Activated CD8-positive, alpha-beta memory T cell treated with anti-CD3 and anti-CD28 coated beads, Interleukin-2, amount 50 U/mL, for 1 hour (primary cell): ENCODE data around the gene CAP1.
"Not testable (repeated sequence)": the region's sequence is repeated elsewhere in the genome, so short reads cannot be mapped to it uniquely, and the experiment has no call there.

ENCODE experiments used
- DNase-seq: peaks from one replicate; pipeline ENCODE4 v3.0.0-alpha.2; 2020; ENCODE audit errors: extremely low read depth

CAP1 gene, protein sequence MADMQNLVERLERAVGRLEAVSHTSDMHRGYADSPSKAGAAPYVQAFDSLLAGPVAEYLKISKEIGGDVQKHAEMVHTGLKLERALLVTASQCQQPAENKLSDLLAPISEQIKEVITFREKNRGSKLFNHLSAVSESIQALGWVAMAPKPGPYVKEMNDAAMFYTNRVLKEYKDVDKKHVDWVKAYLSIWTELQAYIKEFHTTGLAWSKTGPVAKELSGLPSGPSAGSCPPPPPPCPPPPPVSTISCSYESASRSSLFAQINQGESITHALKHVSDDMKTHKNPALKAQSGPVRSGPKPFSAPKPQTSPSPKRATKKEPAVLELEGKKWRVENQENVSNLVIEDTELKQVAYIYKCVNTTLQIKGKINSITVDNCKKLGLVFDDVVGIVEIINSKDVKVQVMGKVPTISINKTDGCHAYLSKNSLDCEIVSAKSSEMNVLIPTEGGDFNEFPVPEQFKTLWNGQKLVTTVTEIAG

DNA sequence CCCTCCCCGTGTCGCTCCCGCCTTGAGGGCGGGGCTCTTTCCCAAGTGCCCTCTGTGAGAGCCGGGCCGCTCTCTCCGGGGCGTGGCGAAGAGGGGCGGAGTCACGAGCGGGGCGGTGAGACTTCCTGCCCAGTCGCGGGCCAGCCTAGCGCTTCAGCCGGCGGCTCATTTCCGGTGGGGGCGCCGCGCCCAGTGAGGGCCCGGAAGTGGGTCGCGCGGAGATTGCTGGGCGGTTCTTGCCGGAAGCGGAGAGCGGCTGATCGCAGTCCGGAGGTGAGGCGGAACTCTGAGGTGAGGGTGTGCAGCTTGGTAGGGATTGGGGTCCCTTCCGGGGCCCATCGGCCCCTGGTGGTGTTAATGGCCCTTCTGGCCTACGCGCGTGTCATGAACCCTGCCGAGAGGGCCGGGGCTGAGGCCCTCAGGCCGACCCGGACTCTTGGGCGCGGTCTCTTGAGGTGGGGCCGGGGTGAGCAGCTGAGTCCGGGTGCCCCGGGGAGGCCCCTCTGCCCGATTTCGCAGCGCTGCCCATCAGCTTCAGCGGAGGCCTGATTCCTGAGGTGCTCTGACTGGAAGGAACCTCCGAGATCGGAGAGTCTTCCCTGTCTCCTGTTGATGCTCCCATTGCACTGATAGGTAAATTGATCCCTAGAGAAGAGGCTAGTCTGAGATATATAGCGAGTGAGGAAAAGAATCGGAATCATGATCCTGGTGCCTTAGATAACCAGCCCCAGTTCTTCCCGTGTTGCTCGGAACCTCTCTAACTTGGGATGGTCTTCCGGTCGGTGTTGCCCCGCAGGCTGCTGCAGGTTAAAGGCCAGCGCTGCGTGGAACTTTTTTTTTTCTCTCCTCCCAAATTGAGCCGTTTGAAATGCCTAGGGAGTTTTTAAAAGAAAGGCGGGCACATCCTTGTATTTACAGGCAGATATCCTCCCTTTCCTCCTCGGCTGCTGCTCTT is at the start of gene CAP1:
Gene CAP1, plus strand, starts transcription at position 219 of the 955 bp plus-strand sequence. CDS start 18,618 bp downstream, outside the sequence.
- peak; percentile 95 for DNase-seq

DNA sequence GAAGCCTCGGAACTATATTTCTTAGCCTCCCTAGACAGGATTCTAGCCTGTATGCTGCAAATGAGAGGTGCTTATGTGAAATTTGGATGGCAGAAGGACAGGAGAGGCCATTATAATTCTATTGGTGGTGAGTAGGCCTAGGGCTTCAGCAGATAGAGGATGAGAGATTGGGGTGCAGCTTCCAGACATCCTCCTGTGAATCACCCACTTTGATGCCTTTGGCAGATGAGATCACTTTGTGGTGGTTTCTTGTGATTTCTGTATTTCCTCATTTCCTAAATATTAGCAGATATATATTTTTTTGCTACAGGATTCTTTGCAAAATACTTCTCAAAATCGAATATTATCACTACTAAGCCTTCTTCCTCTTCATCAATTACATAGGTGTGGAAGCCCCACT is 48.3 kb upstream of the CAP1 start:
- no peak for DNase-seq

DNA sequence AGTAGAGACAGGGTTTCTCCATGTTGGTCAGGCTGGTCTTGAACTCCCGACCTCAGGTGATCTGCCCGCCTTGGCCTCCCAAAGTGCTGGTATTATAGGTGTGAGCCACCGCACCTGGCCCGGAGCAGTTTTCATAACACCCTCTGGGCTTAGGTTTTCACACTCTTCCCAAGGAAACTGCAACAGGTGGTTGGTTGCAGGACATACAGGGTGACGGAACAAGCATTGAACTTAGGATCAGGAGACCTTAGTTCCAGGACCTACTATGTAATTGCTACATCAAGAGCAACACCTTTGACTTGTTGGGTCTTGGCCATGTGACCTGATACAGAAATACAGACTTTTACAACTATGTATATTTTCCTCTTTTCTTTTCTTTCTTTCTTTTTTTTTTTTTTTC is 47.6 kb upstream of the CAP1 start:
- no peak for DNase-seq

DNA sequence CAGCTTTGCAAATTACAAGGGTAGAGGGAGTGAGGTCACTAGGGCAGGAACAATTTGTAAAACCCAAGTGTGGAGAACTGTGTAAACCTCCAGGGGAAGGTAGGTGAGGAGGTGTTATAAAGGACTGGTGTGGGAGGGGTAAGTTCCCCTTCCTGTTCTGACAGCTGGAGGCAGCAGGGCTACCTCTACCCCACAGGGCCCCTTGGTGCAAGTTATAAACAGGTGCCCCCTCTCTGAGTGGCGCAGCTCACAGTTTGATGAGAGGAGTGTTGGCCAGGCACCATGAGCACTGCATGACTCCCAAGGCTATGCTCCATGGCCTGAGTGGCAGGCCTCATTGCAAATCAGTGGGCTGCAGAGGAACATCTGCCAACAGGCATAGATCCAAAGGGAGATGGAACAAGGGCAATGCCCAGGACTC is 44.5 kb upstream of the CAP1 start:
- no peak for DNase-seq

DNA sequence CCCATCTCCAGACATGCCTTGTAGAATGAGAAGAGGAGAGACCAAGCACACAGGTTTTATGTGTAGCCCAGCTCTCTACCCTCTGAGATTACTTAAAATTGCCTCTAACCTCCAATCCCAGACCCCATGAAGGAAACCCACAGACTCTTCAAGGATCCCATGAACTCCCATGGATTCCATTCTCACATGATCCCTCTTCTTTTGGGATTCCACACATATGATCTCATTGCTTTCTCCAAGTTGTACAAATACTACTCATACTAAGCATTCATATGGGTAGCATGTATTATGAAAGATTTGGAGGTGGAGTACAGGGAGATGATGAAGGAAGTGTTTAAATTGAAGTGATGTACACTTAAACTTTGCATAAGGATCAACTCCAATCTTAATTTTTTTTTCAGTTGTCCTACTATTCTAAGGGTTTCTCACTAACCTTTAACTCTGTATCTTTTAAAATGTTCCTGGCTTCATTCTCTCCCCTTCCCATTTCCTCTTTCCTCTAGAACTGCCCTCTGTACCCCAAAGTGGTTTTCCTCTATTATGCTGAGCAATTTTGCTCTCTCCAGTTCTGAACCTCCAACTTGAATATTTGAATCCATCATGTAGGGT is 44.0 kb upstream of the CAP1 start:
- no peak for DNase-seq

DNA sequence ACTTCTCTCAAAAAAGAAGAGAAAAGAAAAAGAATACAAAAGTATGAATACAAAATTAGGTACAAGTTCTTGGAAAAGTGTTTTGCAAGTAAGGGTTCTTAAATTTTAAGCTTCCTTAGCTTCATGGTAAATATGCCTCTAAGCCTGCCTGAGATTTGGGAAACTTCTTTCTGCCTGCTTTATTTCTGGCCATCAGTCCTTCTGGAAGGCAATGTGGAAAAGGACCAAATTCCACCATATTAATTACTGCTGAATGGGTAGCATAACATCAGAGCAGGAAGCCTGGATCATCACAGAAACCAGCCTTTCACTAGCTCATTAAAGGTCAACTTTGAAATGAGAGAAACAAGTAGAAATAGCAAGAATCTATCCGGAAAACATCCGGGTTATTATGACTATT is 39.1 kb upstream of the CAP1 start:
- DNase-seq = no peak

DNA sequence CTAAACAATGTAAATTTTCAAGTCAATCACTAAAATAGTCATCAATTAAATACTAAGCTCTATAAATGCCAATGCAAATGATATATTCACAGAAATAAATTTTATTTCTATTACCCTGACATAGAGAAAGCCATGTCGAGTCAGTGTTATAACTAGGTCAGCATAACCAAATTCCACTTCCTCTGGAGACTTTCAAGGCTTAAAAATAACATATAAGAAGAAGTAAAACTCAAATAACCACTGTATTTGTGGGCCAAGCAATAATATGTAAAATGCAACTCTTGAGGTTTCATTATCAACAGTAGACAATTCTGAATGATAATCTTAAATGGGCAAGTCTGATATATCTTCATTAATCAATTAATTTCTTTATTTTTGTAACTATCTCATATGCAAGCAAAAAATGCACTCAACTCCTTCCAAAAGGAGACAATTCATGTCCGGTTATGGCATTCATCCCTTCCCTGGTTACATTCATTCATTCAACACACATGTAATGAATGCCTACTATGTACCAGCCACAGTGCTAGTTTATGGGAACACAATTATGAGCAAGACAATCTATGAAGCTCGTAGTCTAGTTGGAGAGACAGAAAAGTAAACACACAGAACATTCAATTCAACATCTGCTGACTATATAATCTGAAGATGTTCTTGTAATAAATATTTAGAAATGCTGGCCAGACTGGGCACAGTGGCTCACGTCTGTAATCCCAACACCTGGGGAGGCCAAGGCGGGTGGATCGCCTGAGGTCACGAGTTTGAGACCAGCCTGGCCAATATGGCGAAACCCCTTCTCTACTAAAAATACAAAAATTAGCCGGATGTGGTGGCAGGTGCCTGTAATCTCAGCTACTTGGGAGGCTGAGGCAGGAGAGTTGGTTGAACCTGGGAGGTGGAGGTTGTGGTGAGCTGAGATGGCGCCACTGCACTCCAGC is 37.1 kb upstream of the CAP1 start:
- no peak for DNase-seq

DNA sequence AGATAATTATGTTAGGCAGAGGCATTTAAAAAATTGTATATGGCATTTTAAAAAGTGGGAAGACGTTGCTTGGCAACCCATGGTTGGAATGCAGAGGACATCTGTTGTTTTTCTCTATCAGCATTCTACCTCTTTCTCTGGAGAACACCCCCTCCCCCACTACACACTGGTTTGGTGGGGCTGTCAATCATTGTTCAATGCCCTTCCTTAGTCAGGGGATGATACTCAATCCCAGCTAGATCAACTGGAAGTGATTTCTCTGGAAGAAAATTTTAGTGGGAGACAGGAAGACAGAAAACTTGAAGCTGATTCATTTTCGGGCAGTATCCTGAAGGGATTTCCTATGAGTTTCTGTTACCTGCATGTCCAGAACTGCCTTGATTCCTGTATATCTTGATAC is 35.7 kb upstream of the CAP1 start:
- DNase-seq = no peak

DNA sequence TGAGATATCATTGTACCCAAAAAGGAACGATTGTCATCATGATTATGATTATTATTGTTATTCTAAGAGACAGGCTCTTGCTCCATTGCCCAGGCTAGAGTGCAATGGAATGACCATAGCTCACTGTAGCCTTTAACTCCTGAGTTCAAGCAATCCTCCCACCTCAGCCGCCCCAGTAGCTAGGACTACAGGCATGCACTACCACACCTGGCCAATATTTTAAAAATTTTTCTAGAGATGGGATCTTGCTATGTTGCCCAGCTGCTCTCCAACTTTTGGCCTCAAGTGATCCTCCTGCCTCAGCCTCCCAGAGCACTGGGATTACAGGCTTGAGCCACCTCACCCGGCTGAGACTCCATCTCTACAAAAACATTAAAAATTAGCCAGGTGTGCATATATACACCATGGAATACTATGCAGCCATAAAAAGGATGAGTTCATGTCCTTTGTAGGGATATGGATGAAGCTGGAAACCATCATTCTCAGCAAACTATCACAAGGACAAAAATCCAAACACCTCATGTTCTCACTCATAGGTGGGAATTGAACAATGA is 33.0 kb upstream of the CAP1 start:
- DNase-seq = not testable (repeated sequence)

DNA sequence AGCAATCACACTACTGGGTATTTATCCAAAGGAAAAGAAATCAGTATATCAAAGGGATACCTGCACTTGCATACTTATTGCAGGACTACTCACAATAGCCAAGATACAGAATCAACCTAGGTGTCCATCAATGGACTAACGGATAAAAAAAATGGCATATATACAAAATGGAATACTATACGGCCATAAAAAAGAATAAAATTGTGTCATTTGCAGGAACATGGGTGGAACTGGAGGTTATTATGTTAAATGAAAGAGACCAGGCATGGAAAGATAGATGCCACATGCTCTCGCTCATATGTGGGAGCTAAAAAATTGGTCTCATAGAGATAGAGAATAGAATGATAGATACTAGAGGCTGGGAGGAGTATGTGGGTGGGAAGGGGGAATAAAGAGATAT is 29.3 kb upstream of the CAP1 start:
- no peak for DNase-seq

DNA sequence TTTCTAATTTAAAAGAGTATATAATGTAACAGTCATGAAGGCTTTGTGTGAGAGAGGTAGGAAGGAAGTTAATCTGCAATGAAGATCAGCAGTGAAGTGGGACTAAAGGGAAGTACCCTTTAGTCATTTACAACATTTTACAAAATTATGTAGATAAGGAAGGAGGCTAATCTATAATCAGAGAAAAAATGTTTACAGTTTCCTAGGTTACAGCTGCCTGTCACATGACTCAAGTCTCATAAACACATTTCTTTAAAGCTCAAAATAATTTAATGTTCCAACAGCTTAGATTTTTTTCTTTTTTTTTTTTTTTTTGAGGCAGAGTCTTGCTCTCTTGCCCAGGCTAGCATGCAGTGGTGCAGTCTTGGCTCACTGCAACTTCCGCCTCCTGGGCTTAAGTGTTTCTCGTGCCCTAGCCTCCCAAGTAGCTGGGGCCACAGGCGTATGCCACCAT is 26.2 kb upstream of the CAP1 start:
- no peak for DNase-seq

DNA sequence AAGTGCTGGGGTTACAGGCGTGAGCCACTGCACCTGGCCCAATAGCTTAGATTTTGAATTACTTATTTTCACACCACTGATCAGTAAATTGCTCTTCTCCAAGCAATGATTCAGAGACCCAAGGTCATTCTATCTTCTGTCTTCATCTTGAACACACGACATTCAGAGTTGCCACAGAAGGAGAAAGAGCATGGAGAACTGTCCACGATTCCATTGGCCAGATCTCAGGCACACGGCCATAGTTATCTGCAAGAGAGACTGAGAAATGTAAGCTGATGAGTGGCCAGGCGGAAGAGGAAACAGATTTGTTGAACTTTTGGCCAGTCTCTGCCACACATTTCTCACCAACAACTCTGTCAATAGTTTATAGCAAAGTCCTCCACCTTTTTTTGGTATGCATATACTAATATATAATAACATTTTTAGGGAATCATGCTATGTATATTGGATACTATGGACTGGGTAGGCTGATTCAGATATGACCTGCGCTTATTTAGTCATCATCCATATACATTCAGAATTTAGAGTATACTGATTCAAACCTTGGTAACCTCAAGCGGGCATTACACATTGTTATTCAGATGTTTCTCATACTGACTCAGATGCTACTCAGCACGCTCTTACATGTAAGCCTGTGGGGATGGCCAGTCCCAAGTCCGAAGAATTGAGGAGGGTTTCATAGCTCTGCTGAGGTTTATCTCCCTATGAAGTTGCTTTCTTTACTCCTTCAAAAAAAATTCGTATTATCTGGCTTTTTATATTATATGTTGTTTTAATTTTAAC is 25.5 kb upstream of the CAP1 start:
- no peak for DNase-seq

DNA sequence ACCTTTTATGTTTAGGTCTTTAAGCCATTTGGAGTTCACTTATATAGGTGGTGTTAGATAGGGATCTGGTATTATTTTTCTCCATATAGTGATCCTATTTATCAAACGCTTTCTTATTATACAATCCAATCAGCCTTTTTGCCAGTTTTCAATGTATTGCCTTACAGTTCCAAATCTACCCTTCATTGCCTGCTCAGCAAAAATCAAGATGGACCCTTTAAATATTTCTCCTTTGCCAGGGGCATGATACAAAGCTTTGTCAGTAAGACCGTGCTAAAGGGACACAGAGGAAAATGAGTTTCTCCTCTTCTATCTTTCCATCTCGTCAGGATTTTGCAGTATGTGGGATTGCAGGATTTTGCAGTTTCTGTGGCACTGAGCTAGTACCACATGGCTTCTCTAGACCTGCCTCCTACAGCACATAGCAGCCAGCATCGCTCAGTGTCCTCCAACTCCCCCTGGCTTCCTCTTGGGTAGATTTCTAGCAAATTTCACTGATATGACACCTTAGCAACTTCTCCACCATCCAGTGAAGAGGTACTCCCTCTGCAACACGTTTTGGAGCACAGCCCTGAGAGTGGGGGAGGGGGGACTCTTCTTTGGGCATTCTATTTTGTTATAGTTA is 22.5 kb upstream of the CAP1 start:
- no peak for DNase-seq

DNA sequence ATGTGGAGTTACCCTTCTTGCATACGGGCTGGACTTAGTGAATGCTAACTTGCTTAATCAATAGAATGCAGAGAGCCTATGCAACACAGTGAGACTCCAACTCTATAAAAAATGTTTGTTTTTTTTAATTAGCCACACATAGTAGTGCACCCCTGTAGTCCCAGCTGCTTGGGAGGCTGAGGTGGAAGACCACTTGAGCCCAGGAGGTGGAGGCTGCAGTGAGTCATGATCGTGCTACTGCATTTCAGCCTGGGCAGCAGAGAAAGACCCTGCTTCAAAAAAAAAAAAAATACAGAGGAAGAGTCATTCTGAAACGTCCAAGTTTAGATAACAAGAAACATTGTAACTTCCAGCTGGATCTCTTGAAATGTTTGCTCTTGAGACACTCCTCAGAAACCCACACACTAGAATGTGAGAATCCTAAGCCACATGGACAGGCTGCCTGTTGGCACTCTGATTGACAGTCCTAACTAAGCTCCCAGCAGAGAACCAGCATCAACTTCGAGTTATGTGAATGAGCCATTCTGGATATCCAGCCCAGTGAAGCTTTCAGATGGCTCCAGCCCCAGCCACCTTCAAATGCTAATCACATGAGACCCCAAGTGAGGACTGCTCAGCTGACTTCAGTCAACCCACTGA is 20.0 kb upstream of the CAP1 start:
- DNase-seq = no peak

DNA sequence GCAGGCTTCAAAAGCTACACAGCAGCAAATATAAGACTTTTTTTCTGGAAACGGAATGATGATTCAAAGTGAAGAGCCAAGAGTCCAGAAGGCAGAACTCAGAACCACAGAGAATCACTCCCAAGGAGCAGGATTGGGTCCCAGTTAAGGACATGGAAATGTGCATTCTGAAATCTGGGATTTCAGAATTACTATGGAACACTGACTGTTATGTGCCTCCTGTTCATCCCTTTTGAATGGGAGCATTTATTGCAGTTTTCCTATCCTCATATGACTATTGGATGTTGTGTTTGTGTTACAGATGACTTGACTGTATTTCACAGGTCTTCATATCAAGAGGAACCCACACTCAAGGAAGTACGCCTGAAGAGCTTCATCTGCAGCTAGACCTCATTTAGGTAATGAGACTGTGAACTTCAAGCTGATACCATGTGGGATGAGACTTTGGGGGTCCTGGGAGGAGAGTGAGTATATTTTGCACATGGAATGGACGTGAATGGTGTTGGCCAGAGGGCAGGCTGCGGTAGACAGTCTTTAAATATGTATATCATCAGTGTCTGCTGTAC is 17.1 kb upstream of the CAP1 start:
- no peak for DNase-seq

DNA sequence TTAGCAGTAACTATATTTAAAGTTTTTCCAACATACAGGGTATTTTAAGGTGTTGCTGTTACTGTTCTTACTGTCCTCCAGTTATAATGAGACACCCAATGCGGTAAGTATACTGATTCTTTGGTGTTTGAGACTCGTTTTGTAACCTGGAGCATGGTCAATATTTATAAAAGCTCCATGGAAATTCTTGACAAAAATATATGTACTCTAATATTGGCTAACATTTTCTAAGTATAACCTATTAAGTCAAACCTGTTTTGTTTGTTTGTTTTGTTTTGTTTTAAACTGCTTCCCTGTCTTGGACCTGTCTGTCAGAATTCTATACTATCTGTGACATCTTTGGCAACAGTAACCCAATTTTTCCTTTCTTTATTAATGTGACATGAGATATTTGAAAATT is 15.9 kb upstream of the CAP1 start:
- no peak for DNase-seq

DNA sequence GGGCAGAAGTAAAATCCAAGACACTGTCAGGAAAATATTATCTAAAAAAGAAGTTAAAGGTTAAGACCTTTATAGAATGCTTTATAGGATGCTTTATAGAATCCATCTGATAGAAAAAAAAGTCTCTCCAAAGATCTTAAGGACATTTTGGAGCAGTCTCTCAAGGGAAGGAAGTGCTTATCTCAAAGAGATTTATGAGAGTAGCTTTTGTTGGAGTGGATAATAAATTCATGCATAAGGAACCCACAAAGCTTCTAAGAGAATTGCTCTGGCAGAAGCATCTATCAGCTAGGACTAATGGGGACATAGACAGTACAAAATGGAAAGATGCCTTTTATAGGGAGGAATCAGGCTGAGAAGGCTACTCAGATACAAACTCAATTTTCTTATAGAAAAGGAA is 12.9 kb upstream of the CAP1 start:
- no peak for DNase-seq

DNA sequence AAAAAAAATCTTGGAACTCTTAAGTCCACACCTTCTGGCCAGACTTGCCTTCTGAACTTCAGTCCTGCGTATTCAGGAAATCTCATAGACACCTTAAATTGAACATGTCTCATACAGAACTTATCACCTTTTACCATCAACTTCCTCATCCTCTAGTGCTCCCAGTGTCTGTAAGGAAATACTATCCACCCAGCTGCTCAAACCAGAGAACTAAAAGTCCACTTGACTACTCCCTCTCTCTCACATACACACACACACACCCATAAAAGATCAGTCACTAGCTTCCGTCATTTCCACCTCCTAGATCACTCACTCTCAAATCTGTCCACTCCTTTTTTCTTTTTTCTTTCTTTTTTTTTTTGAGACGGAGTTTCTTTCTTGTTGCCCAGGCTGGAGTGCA is 10.9 kb upstream of the CAP1 start:
- DNase-seq = no peak
